C4-2B (cell line): ENCODE measurements around the gene KRT4.

Experiments
- H3K27ac ChIP-seq: fragments of 450-650 bp; 2 replicates; pipeline ENCODE4 v1.5.1; 2017
- CTCF ChIP-seq: fragments of 450-650 bp; conservative IDR thresholded peaks from 2 replicates; pipeline ENCODE4 v1.5.1; 2017; ENCODE audit warnings: mild to moderate bottlenecking
- ZFX ChIP-seq: fragments of 450-650 bp; IDR thresholded peaks from 2 replicates; pipeline ENCODE4 v1.6.1; 2017

Gene KRT4

GRCh38 chr12:52844386-52844785 is 30.5 kb upstream of the KRT4 start:
- TF ChIP-seq CTCF (no peak), ZFX (no peak)
- H3K27ac ChIP-seq: no peak overlapping the region

GRCh38 chr12:52839436-52840105 is 25.7 kb upstream of the KRT4 start:
- TF ChIP-seq CTCF: no peak

DNA sequence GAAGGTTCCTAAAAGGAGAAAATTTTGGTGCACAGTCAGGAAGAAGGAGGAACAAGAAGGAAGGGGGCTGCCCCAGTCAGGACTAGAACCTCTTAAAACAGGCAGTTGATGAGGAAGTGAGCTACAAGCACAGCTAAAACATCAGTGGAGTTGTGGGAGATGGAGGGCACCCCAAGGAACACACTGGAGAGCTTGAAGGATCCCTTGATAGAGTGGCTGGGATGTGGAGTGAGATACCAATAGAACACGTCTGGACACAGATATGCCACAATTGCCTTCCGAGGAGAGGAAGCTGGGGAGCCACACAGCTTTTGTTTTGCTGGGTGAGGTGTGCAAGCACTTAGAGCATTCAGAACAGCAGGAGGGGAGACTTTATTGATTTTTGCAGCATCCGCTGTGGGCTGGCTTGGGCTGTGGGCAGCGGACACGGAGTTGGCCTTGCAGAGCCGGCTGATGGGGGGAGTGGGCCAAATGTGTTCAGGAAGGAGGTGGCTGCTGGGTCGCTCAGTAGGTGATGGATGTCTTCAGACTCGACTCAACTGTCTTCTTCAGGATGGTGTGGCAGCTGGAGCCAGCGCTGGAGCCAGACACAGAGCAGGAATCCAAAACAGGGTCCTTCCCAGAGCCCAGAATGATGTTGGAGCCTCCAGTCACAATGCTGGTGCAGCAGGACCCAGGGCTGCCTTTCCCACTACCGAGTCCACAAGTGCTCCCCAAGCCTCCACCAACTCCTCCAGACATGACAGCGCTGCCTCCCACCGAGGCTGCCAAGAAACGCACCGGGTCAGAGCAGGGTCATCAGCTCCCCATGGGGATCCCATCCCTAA is 24.9 kb upstream of the KRT4 start:
- no peak for TF ChIP-seq ZFX
- no peak for TF ChIP-seq CTCF
- no peak overlapping the region for H3K27ac ChIP-seq

More at GRCh38 chr12:52839436-52840105, 25.7 kb upstream of the KRT4 start:
- H3K27ac ChIP-seq: no peak overlapping the region

DNA sequence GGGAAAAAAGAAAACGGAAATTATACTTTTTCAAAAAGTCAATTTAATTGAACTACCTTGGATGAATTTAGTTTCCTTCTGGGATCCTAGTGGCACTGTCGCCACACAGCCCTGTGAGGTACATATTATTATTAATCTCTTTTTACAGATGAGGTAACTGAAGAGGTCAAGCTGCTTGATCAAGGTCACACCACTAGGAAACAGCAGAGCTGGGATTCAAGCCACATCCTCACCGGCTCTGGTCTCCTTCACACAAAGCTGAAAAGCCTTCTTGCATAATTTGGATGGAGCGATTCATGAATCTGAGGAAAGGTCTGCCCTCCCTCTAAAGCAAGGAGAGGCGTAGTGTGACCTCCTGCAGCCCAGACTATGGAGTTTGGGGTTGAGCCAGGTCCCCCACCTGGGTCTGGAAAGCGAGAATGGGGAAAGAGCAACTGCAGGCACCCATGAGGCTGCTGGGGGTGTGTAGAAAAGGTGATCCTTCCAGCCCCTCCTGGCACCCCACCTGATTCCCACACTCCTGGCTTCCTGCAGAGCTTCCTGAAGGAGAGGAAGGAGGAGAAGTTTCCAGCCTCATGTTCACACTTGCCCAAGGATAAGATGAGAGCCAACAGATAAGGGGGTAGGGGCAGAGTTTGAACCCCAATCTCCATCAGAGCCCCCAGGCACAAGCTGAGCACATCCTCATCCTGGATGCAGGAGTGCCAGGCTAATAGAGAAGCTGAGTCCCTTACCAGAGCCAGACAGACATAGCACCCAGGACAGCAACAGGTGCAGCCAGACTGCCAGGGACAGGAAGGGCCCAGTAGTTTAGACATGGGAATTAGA is 24.1 kb upstream of the KRT4 start:
- H3K27ac ChIP-seq: no peak overlapping the region
- TF ChIP-seq CTCF (no peak), ZFX (no peak)

DNA sequence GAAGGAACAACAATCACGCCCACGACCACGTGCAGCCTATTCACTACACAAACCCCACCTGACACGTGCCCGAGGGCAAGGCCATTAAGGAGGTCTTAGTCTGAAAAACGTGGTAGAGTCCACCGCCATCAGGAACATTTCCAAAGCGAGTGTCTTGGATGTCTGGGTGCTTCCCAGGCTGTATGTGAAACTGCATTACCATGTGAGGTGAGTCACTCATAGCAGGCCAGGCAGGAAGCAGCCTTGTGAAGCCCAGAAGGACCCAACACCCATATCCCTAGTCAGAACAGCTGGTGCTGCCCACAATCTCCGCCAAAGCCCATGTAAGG is 23.5 kb upstream of the KRT4 start:
- H3K27ac ChIP-seq: no peak overlapping the region
- no peak for TF ChIP-seq ZFX
- no peak for TF ChIP-seq CTCF

DNA sequence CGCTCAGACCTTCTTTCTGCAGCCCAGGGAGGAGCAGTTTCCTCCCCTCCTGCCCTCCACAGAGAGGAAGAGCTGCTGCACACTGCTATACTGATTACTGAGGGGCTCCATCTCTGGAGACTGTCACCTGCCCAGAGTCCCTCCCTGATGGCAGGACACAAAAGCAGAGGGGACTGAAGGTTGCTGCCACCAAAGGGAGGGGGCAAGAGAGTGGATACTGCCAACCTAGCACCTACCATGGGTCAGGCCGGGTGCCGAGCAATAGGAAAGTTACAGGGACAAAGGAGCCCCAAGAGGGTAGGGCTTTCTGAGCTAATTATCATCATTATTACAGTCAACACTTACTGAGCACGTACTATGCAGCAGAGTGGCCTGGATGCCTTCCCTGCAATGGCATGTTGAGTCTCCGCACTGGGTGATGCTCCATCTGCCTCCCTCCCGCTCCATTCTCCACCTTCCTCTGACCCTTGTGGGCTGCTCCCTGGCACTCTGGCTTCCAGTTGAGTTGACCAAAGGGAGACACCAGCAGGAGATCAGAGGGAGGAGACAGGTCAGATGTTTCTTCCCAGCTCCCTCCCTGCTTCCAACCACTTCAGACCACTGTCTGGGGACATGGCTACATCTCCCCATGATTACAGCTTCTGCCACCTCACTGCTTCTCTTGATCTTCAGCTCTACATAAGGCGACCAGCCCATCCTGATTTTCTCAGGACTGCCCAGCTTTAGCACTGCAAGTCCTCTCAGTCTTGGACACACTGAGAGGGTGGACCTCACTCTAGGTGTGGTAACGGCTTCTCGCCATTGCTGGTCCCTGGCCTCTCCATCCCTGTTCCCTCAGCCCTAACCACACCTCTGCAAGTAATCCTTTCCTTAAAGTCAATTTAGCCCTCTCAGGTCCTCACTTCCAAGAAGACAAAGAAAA is 22.8 kb upstream of the KRT4 start:
- TF ChIP-seq CTCF: no peak
- no peak for TF ChIP-seq ZFX
- H3K27ac ChIP-seq: no peak overlapping the region
